Fibroblast of lung (primary cell): ENCODE results near the gene ZCCHC2.

Experiments
- EZH2 ChIP-seq: IDR thresholded peaks from 2 replicates; pipeline ENCODE4 v1.5.1; 2012; ENCODE audit warnings: low read length, control low read depth, mild to moderate bottlenecking; ENCODE audit errors: missing control alignments
- TF ChIP-seq, protein P1 (sequence below), 2 donors: IDR thresholded peaks in 1 of 2; conservative IDR thresholded peaks in 1 of 2; 1 replicate in 1 of 2; 2 replicates in 1 of 2; pipeline ENCODE4 v1.5.1; 2011 to 2012; ENCODE audit warnings: low read length in 2 of 2, control low read depth in 1 of 2, inconsistent platforms in 1 of 2, low read depth in 1 of 2, mild to moderate bottlenecking in 1 of 2

DNA sequence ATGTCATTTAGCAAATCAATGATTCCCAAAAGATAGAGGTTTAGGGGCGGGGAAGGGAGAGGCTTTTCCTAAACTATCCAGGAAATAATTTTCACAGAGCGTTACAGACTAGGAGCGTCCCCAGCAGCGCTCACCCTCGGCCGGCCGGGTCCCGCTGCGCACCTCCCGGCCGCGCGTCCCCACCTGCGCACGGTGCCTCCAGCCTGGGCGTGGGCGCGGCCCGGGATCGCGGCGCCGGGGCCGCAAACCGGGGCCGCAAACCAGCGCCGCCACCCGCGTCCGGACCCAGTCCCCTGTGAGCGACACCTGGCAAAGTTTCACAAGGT, 684 bp upstream of the ZCCHC2 start:
- TF ChIP-seq, protein P1, sequence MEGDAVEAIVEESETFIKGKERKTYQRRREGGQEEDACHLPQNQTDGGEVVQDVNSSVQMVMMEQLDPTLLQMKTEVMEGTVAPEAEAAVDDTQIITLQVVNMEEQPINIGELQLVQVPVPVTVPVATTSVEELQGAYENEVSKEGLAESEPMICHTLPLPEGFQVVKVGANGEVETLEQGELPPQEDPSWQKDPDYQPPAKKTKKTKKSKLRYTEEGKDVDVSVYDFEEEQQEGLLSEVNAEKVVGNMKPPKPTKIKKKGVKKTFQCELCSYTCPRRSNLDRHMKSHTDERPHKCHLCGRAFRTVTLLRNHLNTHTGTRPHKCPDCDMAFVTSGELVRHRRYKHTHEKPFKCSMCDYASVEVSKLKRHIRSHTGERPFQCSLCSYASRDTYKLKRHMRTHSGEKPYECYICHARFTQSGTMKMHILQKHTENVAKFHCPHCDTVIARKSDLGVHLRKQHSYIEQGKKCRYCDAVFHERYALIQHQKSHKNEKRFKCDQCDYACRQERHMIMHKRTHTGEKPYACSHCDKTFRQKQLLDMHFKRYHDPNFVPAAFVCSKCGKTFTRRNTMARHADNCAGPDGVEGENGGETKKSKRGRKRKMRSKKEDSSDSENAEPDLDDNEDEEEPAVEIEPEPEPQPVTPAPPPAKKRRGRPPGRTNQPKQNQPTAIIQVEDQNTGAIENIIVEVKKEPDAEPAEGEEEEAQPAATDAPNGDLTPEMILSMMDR (conservative IDR thresholded peaks at IDR 0.05 in 1 of 2, IDR thresholded peaks at IDR 0.05 in 1 of 2; ENCODE audit: low read depth in 1 of 2, low read length in 2 of 2), result no peak
- TF ChIP-seq EZH2, result no peak
